DOHH2 (cell line): ENCODE results near the gene PTPN2.

Source experiments
- H3F3A ChIP-seq: fragments of 200-600 bp; sonication (generic), shearing (Covaris generic); 2 replicates; pipeline ENCODE4 v1.6.0; 2016; ENCODE audit warnings: antibody characterized with exemption, mild to moderate bottlenecking; ENCODE audit not compliant: control insufficient read depth, insufficient read depth
- H3K27ac ChIP-seq: fragments of 200-600 bp; sonication (generic); 2 replicates; pipeline ENCODE4 v1.5.1; 2014; ENCODE audit warnings: low read depth, mild to moderate bottlenecking, low read length, moderate library complexity
- H3K27me3 ChIP-seq: fragments of 200-600 bp; sonication (generic); 2 replicates; pipeline ENCODE4 v1.6.1; 2014; ENCODE audit warnings: mild to moderate bottlenecking, low read length, mixed read lengths; ENCODE audit not compliant: control insufficient read depth
- H3K36me3 ChIP-seq: fragments of 200-600 bp; sonication (generic); 2 replicates; pipeline ENCODE4 v1.6.1; 2014; ENCODE audit warnings: mild to moderate bottlenecking, low read length, moderate library complexity, mixed read lengths; ENCODE audit not compliant: control insufficient read depth
- H3K4me1 ChIP-seq: fragments of 200-600 bp; sonication (generic); 2 replicates; pipeline ENCODE4 v1.6.1; 2014; ENCODE audit warnings: mild to moderate bottlenecking, low read length, mixed read lengths; ENCODE audit not compliant: control insufficient read depth
- H3K4me2 ChIP-seq: fragments of 200-600 bp; sonication (generic); 2 replicates; pipeline ENCODE4 v1.6.0; 2014; ENCODE audit warnings: mild to moderate bottlenecking, low read length, moderate library complexity
- H3K4me3 ChIP-seq: fragments of 200-600 bp; sonication (generic); 2 replicates; pipeline ENCODE4 v1.5.1; 2014; ENCODE audit warnings: mild to moderate bottlenecking, low read length, mixed read lengths
- H3K79me2 ChIP-seq: fragments of 200-600 bp; sonication (generic); 2 replicates; pipeline ENCODE4 v1.6.1; 2014; ENCODE audit warnings: mild to moderate bottlenecking, low read length, mixed read lengths; ENCODE audit not compliant: control insufficient read depth
- H3K9me2 ChIP-seq: fragments of 200-600 bp; sonication (generic); replicated peaks from 2 replicates; pipeline ENCODE4 v1.6.1; 2014; ENCODE audit warnings: mild to moderate bottlenecking, low read length, mixed read lengths; ENCODE audit not compliant: control insufficient read depth
- H3K9me3 ChIP-seq: fragments of 200-600 bp; sonication (generic); 2 replicates; pipeline ENCODE4 v1.6.1; 2014; ENCODE audit warnings: antibody characterized with exemption, low read length, mixed read lengths; ENCODE audit not compliant: control insufficient read depth, insufficient read depth
- H4K20me1 ChIP-seq: fragments of 200-600 bp; sonication (generic); 2 replicates; pipeline ENCODE4 v1.6.0; 2014; ENCODE audit warnings: low read depth, mild to moderate bottlenecking, antibody characterized with exemption, low read length, moderate library complexity; ENCODE audit not compliant: control insufficient read depth, insufficient read depth
- EZH2phosphoT487 ChIP-seq: fragments of 200-600 bp; sonication (generic); IDR thresholded peaks from 2 replicates; pipeline ENCODE4 v1.6.1; 2017; ENCODE audit warnings: borderline replicate concordance, mild to moderate bottlenecking, antibody characterized with exemption, low read length, moderate library complexity, mixed read lengths
- TF ChIP-seq, protein P1 (sequence below): fragments of 200-600 bp; sonication (generic); IDR thresholded peaks from one replicate; pipeline ENCODE4 v1.5.1; 2014; ENCODE audit warnings: antibody characterized with exemption, mild to moderate bottlenecking, low read depth, low read length; ENCODE audit not compliant: poor library complexity, severe bottlenecking

Gene PTPN2

DNA sequence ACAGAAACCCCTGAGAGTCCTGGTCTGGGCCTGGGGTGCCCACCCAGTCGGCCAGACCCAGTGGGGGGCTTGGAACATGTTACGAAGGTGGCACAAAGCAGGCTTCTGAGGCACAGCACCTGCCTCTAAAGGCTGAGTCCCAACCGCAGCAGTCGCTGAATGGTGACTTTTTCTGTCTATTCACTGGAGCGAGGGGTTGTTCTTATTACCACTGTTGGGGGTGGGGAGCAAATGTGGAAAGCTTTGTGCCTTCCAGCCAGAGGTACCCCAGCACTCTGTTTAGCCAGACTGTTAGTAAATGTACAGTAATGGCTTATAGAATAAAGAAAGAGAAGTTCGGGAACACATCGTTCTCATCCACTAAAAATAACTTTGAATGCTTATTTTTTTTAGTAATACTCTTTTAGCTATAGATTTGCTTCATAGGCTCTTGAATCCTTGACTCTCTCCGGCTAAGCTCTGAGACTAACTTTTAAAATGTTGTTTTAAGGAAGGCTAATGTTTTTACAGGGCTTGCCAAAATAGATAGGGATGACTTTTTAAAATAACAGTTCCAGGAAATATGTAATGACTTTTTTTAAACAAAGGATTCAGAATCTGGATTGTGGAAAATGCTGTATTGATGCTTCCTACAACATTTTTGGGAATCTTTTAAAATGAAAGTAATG lies 23.4 kb upstream of the PTPN2 start:
- Histone ChIP-seq H3K9me2 (no peaks in the 10 kb centered on the region), H3F3A (no peaks in the 10 kb centered on the region), H3K4me1 (no peaks in the 10 kb centered on the region), H3K79me2 (no peaks in the 10 kb centered on the region), H3K27ac (no peak overlapping the region), H3K9me3 (no peaks in the 10 kb centered on the region), H3K4me3 (no peak overlapping the region), H3K4me2 (no peak overlapping the region), H3K27me3 (peaks cover 10% of the 10 kb centered on the region; the same call in 1 of the 2 replicates), H3K36me3 (no peaks in the 10 kb centered on the region), H4K20me1 (no peaks in the 10 kb centered on the region)
- no peak for TF ChIP-seq EZH2phosphoT487
- TF ChIP-seq, protein P1, sequence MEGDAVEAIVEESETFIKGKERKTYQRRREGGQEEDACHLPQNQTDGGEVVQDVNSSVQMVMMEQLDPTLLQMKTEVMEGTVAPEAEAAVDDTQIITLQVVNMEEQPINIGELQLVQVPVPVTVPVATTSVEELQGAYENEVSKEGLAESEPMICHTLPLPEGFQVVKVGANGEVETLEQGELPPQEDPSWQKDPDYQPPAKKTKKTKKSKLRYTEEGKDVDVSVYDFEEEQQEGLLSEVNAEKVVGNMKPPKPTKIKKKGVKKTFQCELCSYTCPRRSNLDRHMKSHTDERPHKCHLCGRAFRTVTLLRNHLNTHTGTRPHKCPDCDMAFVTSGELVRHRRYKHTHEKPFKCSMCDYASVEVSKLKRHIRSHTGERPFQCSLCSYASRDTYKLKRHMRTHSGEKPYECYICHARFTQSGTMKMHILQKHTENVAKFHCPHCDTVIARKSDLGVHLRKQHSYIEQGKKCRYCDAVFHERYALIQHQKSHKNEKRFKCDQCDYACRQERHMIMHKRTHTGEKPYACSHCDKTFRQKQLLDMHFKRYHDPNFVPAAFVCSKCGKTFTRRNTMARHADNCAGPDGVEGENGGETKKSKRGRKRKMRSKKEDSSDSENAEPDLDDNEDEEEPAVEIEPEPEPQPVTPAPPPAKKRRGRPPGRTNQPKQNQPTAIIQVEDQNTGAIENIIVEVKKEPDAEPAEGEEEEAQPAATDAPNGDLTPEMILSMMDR: no peak

DNA sequence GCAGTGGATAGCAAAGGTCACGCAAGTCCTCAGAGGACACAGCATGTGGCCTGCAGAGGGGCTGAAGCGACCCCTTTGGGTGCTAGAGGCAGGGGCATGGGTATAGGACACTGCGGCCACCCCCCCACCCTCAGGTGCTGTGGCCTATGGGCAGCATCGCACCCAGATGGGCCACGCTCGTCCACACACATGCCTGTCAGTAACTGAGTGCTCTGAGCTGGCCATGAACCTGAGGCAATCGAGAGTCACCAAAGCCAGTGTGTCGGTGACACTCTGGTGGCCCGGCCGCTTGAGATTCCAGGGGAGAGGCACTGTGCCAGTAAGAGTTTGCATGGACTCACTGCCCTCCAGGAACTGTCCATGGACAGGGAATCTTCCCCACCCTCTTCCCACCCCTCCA lies 22.7 kb upstream of the PTPN2 start:
- Histone ChIP-seq H3K4me2 (no peak overlapping the region), H4K20me1 (no peaks in the 10 kb centered on the region), H3K27me3 (peaks cover 10% of the 10 kb centered on the region; the same call in 1 of the 2 replicates), H3K9me3 (no peaks in the 10 kb centered on the region), H3K4me3 (no peak overlapping the region), H3K36me3 (no peaks in the 10 kb centered on the region), H3K4me1 (no peaks in the 10 kb centered on the region), H3K79me2 (no peaks in the 10 kb centered on the region), H3K27ac (no peak overlapping the region), H3F3A (no peaks in the 10 kb centered on the region), H3K9me2 (no peaks in the 10 kb centered on the region)
- no peak for TF ChIP-seq EZH2phosphoT487
- TF ChIP-seq, protein P1: no peak

DNA sequence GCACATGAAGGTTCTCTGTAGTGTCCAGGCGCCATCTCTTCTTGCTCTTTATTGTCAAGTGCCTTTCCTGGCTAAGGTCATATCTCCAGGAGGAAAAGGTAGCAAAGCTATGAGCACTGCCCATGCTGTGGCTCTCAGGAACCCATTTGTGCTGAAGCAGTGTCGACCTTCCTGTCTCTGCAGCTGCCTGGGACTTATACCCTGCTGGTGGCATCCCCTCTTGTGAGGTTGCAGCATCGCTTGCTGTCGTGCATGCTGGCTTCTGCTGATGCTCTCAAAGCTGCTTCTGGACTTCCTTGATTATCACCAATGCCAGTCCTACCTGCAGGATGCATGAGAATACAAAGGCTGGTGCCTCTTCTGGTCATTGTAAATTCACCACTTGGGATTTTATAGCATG lies 22.1 kb upstream of the PTPN2 start:
- no peaks in the 10 kb centered on the region for H3K9me2 ChIP-seq
- H3F3A ChIP-seq: no peaks in the 10 kb centered on the region
- H3K4me3 ChIP-seq: no peak overlapping the region
- TF ChIP-seq, protein P1: no peak
- TF ChIP-seq EZH2phosphoT487: no peak
- H3K9me3 ChIP-seq: no peaks in the 10 kb centered on the region
- H3K36me3 ChIP-seq: no peaks in the 10 kb centered on the region
- no peaks in the 10 kb centered on the region for H3K4me1 ChIP-seq
- no peaks in the 10 kb centered on the region for H4K20me1 ChIP-seq
- H3K79me2 ChIP-seq: no peaks in the 10 kb centered on the region
- peaks cover 10% of the 10 kb centered on the region; the same call in 1 of the 2 replicates for H3K27me3 ChIP-seq
- H3K4me2 ChIP-seq: no peak overlapping the region
- H3K27ac ChIP-seq: no peak overlapping the region
